Hypothalamus (tissue), 51 donors: ENCODE measurements around the gene ABCA4.
A peak's percentile ranks its signal among the peaks of the same experiment; 100 is the strongest.

Experiments used
- DNase-seq, 51 donors: peaks; one replicate each; lab custom pipeline; 2025; lab: John Stamatoyannopoulos, UW

Gene ABCA4

GRCh38 chr1:94056996-94057395, 64.0 kb downstream of the ABCA4 start:
- no peak for DNase-seq

GRCh38 chr1:94056171-94056570, 64.8 kb downstream of the ABCA4 start:
- DNase-seq, result no peak

GRCh38 chr1:94055459-94056122, 65.4 kb downstream of the ABCA4 start:
- no peak for DNase-seq

GRCh38 chr1:94050675-94051074, 70.3 kb downstream of the ABCA4 start:
- no peak for DNase-seq

GRCh38 chr1:94050254-94050653, 70.7 kb downstream of the ABCA4 start:
- no peak for DNase-seq

- DNase-seq, result no peak
Observed at GRCh38 chr1:94049791-94050190, 71.2 kb downstream of the ABCA4 start.

GRCh38 chr1:94048413-94049164, 72.4 kb downstream of the ABCA4 start:
- no peak for DNase-seq

GRCh38 chr1:94047949-94048348, 73.0 kb downstream of the ABCA4 start:
- no peak for DNase-seq

GRCh38 chr1:94045465-94046056, 75.4 kb downstream of the ABCA4 start:
- DNase-seq, result peak in 32 of 51 donors; percentile 5 to 74 (median 30)

- no peak for DNase-seq
Observed at GRCh38 chr1:94044891-94045290, 76.1 kb downstream of the ABCA4 start.

GRCh38 chr1:94044290-94044790, 76.6 kb downstream of the ABCA4 start:
- peak in 12 of 51 donors; percentile 2 to 37 (median 11) for DNase-seq

GRCh38 chr1:94043738-94044289, 77.1 kb downstream of the ABCA4 start:
- no peak for DNase-seq

GRCh38 chr1:94042388-94042787, 78.6 kb downstream of the ABCA4 start:
- no peak for DNase-seq

- no peak for DNase-seq
Observed at GRCh38 chr1:94039871-94040569, 80.9 kb downstream of the ABCA4 start.

- DNase-seq, result peak in 31 of 51 donors; percentile 2 to 63 (median 25)
Observed at GRCh38 chr1:94039514-94039870, 81.5 kb downstream of the ABCA4 start.

GRCh38 chr1:94038511-94038910, 82.4 kb downstream of the ABCA4 start:
- no peak for DNase-seq

- no peak for DNase-seq
Observed at GRCh38 chr1:94037392-94038229, 83.3 kb downstream of the ABCA4 start.

- no peak for DNase-seq
Observed at GRCh38 chr1:94036730-94037129, 84.2 kb downstream of the ABCA4 start.

- no peak for DNase-seq
Observed at GRCh38 chr1:94033849-94034248, 87.1 kb downstream of the ABCA4 start.

- DNase-seq, result no peak
Observed at GRCh38 chr1:94032637-94033036, 88.3 kb downstream of the ABCA4 start.
